NCI-H1436 treated with DMSO at 0.1 percent for 48 hours (cell line): ENCODE measurements around the gene CDH16.
"Not testable (repeated sequence)": the region's sequence is repeated elsewhere in the genome, so short reads cannot be mapped to it uniquely, and the experiment has no call there.

Source experiments
- DNase-seq: peaks from one replicate; lab custom pipeline; 2025; lab: John Stamatoyannopoulos, UW

Gene CDH16

DNA sequence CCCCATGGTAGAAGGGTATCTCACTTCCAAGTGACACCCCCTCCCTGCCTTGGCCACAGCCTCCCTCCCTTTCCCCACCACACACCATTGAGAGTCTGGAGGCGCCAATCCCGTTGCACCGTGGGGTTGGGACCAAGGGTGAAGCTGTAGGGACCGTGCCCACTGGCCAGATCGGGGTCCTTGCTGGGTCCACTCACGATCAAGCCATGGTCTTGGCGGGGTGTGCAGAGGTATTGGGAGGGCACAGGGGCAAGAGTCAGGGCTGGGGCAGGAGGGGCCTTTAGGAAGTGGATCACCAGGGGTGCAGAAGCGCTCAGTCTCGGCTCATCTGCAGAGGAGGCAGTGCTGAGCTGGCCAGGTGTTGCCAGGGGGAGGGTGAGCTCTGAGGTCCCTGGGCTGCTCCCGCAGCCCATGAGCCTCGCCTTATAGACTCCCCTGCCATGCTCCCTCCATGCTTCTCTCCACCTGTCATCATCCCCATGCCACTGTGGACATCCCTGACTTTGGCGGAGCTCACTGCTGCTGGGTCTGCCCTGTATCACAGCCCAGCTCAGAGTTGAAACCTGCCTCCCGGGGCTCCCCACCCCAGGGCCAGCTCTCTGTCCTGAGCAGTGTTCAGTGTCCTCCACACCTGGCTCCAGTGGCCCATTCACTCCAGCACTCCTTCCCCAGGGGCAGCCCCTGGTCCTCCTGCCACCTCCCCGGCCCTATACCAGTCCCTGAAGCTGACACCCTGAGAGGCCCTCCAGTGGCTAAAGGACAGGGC is 8.3 kb downstream of the CDH16 start:
- DNase-seq, result no peak

DNA sequence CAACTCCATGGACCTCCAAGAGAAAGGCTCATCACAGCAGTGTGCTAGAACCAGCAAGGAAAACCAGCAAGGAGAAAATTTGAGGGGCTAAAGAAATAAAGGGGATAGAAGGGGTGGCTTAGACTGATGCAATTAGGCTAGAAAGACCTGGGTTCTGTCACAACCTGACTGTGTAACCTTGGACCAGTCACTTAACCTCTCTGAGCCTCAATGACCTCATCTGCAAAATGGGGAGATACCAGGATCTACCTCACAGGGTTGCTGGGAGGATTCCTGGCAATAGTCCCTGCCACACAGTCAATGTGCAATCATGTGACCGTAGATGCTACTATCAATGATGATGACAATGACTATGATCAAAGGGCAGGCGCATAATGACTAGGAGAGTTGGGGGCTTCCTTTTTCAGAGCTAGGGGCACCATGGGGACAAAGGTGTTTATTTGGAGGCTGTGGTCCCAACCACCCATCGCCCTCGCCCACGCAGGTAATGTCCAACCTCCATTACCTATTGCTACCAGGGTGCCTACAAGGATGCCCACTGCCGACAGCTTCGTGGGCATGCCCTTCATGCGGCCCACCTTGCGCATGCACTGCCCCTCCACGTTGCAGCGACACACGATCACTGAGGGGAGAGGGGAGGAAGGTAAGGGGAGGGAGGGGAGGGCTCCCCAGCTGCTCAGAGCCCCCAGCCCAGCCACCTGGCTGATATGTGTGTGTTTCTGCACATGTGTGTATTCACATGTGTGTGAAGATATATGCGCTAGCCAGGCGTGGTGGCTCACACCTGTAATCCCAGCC is 9.7 kb downstream of the CDH16 start:
- DNase-seq, result no peak

DNA sequence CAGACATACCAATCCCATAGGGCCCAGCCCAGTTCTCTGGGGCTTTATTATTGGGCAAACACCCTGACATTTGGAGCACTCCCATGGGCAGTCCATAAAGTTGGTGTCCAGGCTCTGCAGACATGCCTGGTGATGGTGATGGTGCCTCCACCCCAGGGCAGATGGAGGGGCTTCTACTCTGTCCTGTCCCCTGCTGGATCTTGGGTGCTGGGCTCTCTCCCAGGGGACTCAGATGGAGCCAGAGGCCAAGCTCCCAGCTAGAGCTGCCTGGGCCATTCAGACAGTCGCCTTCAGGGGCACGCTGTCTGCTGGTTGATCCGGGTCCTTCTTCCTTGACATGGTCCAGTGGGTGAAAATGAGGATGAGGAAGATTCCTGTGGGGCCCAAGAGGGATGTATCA is 10.6 kb downstream of the CDH16 start:
- no peak for DNase-seq

DNA sequence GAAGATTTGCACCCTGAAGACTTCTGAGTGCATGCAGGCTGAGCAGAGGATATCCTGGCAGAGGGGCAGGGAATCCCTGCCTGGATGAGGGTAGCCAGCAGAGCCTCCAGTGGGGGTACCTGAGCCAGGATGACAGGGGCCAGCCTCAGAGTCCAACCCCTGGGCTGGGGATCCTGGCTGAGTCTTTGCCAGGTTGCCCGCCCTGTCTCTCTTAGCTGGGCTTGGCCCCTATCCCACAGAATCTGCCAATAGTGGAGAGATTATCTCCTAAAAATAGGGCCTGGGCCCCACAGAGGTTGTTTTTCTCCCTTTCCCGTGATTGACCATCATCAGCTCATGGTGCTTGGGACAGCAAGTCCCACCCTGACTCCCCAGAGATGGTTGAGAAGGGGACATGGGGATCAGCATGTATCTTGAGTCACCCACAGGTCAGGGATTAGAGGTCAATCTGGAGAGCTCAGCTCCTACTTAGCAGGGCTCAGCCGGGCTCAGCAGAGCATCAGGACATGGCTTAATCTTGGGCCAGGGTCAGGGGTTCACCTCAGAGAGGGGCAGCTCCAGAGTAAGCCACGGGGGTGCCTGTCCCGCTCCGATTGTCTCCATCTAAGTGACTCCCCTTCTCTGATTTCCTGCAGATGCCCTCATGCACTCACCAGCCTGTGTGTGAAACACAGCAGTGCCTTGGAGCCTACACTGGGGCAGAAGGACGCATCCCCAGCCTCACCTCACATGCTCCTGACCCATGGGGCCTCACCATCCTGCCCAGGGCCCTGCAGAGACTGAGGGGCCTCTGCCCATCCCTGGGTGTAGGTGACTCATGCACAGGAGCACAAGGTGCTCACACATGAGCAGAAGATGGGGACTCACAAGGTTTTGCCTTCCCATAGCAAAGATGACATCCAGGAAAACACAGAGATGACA is 11.5 kb downstream of the CDH16 start:
- DNase-seq, result no peak

DNA sequence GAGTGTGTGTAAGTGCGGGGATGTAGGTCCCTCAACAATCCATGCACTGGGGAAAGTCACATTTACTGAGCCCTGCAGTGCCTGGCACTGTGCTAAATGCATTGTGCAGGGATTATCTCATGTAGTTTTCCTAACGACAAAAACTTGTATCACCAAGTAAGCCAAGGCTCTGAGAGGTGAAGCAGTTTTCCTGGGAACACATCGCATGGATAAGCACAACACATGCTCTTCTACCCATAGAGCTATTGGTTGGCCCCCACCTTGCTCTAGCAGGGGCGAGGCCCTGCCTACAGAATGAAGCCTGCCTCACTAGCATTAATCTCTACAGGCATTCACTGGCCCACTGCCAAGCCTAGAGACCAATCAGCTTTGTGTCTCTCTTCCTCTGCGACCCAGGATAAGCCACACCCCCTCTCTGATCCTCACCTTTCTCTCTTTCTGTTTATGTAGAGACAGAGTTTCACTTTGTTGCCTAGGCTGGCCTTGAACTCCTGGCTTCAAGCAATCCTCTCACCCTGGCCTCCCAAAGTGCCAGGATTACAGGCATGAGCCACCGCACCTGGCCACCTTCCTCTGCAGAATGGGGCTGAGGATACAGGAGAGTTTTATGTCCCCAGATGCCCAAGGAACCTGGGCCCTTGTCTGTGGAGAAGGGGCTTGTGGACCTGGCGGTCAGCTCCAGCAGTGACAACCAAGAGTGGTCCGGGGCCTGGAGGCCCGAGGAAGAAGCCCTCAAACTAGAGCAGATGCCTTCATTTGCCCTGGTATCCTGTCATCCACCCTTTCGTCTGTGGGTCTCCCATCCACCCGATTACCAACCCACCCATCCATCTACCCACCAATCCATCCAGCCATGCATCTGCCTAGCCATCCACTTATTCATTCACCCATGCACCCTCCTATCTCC is 12.8 kb downstream of the CDH16 start:
- peak; percentile 1 for DNase-seq

DNA sequence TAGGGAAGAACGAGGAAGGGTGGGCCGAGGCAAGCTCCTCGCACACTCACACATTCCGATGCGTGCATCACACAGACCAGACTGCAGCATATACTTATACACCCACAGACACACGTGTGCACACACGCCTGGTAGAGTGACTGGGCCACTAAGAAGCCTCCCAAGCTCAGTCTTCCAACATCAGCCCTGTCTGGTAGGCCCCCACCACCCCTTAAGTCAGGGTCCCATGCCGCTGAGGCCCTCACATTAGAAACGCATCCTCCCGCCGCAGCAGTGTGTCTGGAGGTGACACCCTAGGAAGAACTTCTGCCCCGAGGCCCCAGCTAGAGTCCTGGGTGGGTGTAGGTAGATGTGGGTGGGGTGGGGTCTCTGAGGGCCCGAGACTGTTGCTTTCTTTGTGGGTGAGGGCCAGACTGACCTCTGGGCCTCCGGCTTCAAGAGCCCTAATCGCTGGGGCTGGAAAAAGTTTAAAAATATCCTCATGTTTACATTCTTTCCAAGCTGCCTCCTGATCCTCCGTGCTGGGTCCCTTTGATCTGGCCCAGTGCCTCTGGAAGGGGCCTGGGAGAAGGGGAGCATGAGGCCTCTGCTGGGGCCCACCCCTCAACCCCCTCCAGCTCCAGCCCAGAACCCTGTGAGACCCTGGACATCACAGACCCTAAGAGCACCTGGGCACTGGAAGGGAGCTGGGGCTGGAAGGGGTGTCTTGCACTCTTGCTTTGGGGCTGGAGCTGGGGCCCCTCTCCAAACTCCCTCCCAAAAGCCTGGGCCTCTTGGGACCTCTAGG is 13.6 kb downstream of the CDH16 start:
- no peak for DNase-seq

DNA sequence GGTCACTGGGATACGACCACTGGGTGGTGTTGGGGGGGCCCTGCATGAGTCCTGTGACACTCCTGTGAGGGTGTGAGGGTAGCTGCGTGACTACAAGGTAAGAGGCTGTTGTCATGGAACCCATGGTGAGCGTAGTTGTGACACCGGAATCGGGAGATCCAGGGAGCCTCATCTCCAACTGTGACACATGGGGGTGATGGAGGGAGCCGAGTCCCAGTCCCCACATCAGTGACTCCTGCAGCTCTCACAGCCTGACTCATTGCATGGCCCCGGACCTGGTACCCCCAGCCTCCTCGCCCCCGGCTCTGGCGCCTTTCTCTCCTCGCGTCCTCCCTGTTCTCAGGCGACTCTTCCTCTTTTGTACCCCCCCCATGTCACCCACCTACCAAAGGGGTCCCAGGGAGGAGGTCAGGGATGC is 14.2 kb downstream of the CDH16 start:
- DNase-seq, result no peak

DNA sequence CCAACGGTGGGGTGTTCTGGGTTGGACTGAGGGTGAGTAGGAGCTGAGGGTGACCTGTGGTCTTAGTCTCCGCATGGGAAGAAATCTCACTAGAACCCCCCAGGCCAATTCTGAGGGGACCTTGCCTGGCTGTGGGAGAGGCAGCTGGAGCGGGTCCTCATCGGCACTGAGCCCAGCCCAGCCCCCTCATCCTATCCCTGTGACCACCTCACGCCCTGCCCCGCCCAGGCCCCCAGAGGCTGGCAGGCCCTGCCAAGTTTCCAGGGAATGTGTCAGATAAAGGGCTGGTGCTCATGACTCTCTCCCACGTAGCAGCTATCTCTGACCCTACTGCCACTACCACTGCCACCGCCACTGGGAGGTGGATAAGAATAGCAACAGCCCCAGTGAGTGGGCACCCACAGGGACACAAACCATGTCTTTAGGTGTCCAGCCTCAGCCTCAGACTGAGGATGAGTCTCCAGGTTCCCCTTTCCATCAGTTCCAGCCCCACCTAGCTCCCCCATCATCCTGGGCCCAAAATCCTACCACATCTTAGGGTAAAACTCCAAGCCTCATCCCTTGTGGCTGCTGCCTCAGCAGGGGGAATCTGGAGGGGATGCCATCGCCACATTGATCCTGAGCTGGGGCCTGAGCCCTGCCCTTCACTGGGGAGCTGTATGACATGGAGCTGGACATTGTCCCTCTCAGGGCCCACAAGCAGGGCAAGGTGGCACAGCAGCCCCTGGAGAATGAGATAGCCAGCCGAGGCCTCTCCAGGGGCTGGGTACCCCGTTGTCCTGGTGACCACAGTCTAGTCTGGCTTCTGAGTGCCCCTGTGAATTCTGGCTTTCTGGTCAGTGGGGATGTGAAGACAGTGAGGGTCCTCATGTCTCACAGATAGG is 14.9 kb downstream of the CDH16 start:
- DNase-seq, result no peak

DNA sequence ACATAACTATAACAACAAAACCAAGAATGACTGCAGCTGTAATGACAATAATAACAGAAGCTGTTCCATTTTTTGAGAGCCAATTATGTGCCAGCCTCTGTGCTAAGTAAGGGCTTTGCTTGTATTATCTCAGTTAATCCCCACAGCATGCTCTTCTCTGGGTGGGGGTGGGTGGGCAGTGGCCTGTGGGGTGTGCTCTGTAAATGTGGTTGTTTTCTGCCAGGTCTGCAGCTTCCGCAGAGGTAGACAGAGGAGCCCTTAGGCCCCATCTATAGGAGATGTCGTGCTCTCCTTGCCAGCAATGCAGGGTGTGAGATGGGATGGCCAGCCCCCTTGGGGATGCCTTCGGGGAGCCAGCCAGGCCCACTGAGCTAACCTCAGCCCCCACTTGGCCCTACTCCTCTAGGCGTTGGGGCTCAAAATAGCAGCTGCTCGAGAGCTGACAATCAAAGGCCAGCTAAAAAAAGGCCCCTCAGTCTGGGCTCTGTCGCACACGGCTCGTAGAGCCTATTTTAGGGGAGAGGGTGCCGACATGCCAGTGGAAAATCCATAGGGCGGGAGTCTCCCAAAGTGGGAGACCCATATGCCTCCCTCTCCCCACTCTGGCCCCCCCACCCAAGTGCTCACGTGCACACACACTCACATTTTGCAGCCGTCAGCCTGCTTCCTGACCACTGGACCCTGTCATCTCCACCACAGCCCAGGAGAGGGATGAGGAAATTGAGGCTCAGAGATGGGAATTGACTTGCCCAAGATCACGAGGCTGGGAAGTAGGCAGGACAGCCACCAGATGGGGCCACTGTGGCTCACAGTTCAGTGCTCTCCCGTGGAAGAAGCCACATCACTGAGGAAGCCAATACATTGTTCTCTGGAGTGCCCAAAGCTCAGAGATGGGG is 15.8 kb downstream of the CDH16 start:
- no peak for DNase-seq

DNA sequence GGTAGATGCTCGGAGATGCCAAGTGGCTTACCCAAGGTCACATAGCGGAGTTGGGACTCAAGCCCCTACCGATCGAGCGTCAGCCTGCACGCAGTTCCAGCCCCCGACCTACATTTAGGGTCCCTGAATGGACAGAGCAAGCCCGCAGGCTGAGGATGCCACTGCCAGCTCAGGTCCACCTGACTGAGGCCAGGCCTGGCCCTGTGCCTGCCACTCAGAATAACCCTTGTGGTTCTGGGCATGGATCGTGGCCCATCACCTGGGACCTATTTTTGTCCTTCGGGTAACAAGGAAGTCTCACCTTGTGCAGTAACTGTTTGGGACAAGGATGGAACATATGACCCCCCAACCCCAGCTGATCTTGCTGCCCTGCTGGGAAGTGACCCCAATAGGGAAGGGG is 17.1 kb downstream of the CDH16 start:
- no peak for DNase-seq

DNA sequence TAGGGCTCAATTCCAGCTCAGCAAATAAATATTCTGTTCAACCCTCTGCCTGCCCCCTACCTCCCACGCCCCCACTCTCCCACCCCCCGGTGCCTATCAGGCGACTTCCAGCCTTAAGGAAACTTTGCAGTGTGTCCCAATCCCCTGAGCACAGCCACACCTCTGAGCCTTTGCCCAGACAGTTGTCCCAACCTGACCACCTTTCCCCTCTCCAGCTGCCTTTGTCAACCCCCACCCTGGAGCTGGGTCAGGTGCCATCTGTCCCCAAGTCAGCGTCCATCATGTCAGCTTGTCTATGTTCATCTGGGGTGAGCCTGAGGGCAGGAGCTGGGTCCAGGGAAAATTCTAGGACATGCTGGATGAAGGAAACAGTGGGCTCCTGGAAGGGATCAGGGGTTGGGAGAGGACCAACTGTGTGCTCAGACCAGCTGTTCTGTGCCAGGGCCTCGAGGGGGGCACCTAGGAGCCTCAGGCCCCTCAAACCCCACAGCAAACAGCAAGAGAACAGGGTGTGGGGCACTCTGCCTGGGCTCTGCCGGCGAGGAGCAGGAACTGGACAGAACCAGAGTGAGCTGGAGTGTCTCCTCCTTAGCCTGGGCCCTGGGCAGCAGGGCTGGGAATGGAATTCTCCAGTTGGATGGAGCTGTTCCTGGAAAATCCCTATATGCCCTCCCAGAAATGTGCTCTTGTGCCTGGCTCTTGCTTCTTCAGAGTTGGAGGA is 17.8 kb downstream of the CDH16 start:
- no peak for DNase-seq

DNA sequence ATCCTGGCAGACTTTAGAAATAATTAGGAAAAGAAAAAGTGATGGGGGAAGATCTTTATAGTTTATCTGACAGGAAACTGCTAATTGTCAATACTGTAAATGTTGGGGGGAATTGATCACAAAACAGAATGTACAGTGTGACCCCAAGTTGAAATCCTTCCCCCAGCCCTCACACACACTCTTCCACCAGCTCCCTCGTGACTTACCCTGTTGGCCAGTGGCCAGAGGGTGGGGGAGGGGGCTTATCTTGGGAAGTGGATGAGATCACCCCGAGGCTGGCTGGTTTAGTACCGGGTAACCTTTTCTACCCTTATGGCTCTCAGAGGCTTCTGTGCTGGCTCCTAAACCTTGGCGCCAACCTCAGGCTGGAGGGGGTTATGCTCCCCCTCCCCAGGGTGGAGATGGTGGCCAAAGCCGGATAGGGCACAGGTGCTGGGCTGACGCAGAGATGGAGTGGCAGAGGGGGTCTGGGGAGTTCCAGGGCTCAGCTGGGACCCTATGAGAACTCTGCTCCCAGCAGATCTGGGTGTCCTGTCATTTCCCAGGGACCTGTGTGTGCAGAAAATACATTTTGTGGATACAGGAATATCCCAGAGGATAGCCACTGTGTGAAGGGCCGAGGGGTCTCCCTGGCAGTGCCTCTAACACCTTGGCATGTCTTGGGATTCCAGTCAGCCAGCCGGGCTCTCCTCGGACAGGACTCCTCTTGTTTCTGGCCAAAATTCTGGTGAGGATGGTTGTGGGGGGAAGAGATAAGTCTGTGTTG is 18.6 kb downstream of the CDH16 start:
- no peak for DNase-seq

DNA sequence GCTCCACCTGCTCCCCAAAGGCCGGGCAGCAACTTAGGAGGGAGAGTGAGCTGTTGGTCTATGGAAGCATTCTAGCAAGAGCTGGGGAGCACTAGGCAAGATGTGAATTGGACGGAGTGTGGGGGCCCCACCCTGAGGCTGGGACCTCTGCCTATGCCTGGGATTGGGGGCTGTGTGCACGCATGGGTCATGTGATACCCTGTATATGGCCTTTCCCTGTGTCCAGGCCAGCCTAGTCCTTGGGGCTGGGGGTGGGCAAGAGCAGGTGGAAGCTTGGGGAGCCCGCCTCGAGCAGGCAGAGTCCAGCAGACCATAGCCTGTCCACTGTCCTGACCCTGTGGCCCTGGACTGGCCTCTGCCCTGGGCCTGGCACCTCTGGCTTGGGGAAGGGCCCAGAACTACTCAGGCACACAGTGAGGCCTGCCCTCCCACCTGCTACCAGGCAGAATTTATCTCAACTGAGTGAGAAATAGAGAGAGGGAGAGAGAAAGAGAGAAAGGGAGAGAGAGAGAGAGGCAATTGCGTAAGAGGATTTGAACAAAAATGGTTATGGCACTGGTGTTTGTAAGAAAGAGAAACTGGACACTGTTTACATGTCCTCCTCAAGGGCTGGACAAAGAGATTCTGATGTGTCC is 19.3 kb downstream of the CDH16 start:
- DNase-seq, result no peak

DNA sequence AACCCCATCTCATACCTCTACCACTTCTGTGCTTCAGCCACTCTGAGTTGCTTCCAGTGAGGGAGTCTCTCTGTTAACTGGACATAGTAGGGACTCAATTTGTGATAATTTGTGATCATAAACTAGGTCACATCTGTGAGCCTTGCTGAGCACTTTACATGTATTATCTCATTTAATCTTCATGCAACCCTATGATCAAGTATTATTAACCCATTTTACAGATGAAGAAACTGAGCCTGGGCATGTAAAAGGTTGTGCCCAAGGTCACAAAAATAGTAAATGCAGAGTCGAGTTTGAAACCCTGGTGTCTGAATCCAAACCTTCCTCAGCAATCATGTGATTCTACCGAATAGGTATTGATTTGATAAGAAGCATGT is 19.8 kb downstream of the CDH16 start:
- no peak for DNase-seq

DNA sequence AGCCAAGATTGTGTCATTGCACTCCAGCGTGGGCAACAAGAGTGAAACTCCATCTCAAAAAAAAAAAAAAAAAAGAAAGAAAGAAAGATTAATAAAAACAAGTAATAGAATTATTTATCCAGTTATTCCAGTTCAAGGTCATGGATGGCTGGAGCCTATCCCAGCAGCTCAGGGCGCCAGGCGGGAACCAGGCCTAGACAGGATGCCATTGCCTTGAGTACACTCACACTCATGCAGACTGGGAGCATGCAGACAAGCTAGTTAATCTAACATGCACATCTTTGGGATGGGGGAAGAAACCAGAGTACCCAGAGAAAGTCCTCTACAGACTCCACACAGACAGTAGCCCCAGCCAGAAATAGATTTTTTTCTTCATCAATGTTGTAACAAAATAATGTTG is 20.5 kb downstream of the CDH16 start:
- no peak for DNase-seq

DNA sequence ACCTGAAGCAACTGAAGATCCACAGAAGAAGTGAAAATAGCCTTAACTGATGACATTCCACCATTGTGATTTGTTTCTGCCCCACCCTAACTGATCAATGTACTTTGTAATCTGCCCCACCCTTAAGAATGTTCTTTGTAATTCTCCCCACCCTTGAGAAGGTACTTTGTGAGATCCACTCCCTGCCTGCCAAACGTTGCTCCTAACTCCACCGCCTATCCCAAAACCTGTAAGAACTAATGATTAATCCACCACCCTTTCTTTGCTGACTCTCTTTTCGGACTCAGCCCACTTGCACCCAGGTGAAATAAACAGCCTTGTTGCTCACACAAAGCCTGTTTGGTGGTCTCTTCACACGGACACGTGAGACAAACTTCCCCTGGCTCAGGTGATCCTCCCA is 22.0 kb downstream of the CDH16 start:
- not testable (repeated sequence) for DNase-seq

DNA sequence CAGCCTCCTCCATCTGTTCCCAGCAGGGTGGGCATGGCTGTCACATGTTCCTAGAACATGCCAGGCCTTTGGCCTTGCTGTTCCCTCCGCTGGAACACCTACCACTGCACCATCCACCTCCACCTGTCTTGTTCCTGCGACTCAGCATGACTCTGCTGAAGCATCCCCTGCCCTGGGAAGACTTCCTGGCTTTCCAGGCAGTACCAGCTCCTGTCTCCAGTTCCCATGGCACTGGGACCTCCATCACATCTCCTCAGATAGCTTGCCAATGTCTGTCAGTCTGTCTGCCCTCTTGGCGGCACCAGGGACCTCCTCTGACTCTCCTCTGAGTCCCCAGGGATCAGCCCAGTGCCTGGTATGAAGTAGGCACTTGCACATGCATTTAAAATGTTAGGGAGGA is 22.7 kb downstream of the CDH16 start:
- no peak for DNase-seq
